ENCODE results near the gene WDR88.

- TF ChIP-seq REST (IDR thresholded peaks at IDR 0.05; ENCODE audit: insufficient read depth in 1 of 2, low read depth in 2 of 2, low read length in 2 of 2) (no peak), SIN3A (IDR thresholded peaks at IDR 0.05; ENCODE audit: borderline replicate concordance, insufficient read depth, low read length) (no peak)
Measured at GRCh38 chr19:33130433-33130832, 1.5 kb upstream of the WDR88 start.
